ENCODE results near the gene DYNC1LI1. TPM values are rescaled to one million over a fixed set of nuclear protein-coding genes. Genes with fewer than 3 reads are reported as not detected.
"Not testable (repeated sequence)": the region's sequence is repeated elsewhere in the genome, so short reads cannot be mapped to it uniquely, and the experiment has no call there.

DYNC1LI1 gene
- total RNA-seq, 2 donors from 2014 or later, result 19.0 to 21.6 TPM

DNA sequence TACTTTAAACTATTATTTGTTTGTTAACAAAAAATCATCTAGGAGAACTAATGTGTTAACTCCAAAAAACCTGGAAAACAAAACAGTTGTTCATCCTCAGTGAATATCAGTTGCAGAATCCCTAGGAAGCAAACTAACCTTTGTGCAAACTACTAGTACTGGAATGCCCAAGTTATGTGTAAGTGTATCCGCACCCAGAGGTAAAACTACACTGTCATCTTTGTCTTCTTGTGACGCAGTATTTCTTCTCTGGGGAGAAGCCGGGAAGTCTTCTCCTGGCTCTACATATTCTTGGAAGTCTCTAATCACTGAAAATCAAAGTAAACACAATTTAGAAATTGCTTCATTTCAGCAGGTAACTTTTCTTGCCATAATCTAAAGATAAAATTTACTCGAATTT lies 29.8 kb downstream of the DYNC1LI1 start:
- intact Hi-C loops (cut with DNase I), result no loop called here
- Histone ChIP-seq H3K27ac (no peak overlapping the region), H3K9me3 (no peaks in the 10 kb centered on the region), H3K4me3 (no peak overlapping the region), H3K9ac (ENCODE audit: low read depth in 2 of 2, low read length in 2 of 2) (no peak overlapping the region), H3K27me3 (no peaks in the 10 kb centered on the region), H3K4me1 (no peaks in the 10 kb centered on the region), H3K36me3 (no peaks in the 10 kb centered on the region)
- no peak for DNase-seq
- TF ChIP-seq CTCF (IDR thresholded peaks at IDR 0.05), result no peak

GRCh38 chr3:32532434-32532833 lies 38.2 kb downstream of the DYNC1LI1 start:
- Histone ChIP-seq H3K36me3 (no peaks in the 10 kb centered on the region), H3K9ac (ENCODE audit: low read depth in 2 of 2, low read length in 2 of 2) (no peak overlapping the region), H3K27me3 (no peaks in the 10 kb centered on the region), H3K4me3 (no peak overlapping the region), H3K27ac (no peak overlapping the region), H3K4me1 (no peaks in the 10 kb centered on the region), H3K9me3 (no peaks in the 10 kb centered on the region)
- TF ChIP-seq CTCF (IDR thresholded peaks at IDR 0.05), result no peak
- intact Hi-C loops (cut with DNase I), result no loop called here
- no peak for DNase-seq

DNA sequence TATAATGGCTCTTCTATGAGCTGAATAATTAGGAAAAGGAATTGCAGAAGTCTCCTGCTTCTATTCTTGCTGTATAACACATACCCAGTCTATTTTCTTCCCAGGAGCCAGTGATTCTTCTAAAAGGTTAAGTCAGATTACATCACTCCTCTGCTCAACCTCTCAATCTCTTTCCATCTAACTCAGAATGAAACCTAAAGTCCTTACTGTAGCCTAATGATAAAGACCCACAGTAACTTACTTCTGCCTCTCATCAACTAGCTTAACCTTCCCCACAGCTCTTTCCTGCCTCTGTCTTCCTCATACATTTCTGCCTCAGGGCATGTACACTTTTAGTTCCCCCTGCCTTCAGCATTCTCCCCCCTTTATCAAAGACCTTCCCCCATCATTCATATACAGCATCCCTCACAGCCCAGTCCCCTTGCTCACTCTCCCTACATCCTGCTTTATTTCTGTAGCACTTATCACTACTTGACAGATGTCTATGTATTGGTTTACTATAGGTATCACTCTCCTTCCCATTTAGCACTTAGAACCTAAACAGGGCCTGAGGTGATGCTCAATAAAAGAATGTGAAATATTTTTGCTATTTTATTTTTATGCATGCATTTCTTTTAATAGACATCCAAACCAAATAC lies 39.5 kb downstream of the DYNC1LI1 start:
- Histone ChIP-seq H3K27ac (no peak overlapping the region), H3K4me1 (no peaks in the 10 kb centered on the region), H3K9ac (ENCODE audit: low read depth in 2 of 2, low read length in 2 of 2) (no peak overlapping the region), H3K27me3 (no peaks in the 10 kb centered on the region), H3K9me3 (no peaks in the 10 kb centered on the region), H3K4me3 (no peak overlapping the region), H3K36me3 (no peaks in the 10 kb centered on the region)
- TF ChIP-seq CTCF (IDR thresholded peaks at IDR 0.05), result no peak
- intact Hi-C loops (cut with DNase I), result no loop called here
- no peak for DNase-seq

DNA sequence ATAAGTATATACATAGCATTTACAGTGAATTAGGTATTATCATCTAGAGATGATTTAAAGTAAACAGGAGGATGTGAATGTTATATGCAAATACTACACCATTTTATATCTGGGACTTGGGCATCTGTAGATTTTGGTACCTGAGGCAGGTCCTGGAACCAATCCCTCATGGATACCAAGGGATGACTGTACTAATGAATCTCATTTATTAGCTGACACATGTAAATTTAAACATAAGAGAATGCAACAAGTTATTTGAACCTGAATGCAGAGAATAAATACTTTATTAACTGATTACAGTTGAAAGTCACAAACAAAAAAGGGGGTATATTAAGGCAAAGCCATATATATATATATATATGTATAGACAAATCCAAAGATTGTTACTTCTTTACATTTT lies 44.9 kb downstream of the DYNC1LI1 start:
- H3K9ac ChIP-seq (ENCODE audit: low read depth in 2 of 2, low read length in 2 of 2), result no peak overlapping the region
- H3K4me1 ChIP-seq, result no peaks in the 10 kb centered on the region
- no peak overlapping the region for H3K4me3 ChIP-seq
- H3K36me3 ChIP-seq, result no peaks in the 10 kb centered on the region
- TF ChIP-seq CTCF (IDR thresholded peaks at IDR 0.05), result no peak
- H3K27ac ChIP-seq, result no peak overlapping the region
- H3K9me3 ChIP-seq, result no peaks in the 10 kb centered on the region
- H3K27me3 ChIP-seq, result no peaks in the 10 kb centered on the region
- DNase-seq, result no peak
- intact Hi-C loops (cut with DNase I), result no loop called here

- Histone ChIP-seq H3K9me3 (no peaks in the 10 kb centered on the region), H3K27me3 (no peaks in the 10 kb centered on the region), H3K4me3 (no peak overlapping the region), H3K9ac (ENCODE audit: low read depth in 2 of 2, low read length in 2 of 2) (no peak overlapping the region), H3K4me1 (no peaks in the 10 kb centered on the region), H3K27ac (no peak overlapping the region), H3K36me3 (no peaks in the 10 kb centered on the region)
- DNase-seq, result no peak
- no peak for TF ChIP-seq CTCF (IDR thresholded peaks at IDR 0.05)
- intact Hi-C loops (cut with DNase I), result no loop called here
Measured at GRCh38 chr3:32522682-32523081, 48.0 kb downstream of the DYNC1LI1 start.

DNA sequence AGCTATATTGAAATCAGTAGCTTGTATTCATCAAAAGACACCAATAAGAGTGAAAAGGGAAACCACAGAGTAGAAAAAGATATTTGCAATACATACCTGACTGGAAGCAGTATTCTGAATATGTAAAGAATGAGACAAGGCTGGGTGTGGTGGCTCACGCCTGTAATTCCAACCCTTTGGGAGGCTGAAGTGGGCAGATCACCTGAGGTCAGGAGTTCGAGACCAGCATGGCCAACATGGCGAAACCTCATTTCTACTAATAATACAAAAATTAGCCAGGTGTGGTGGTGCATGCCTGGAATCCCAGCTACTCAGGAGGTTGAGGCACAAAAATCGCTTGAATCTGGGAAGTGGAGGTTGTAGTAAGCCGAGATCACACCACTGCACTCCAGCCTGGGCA lies 51.7 kb downstream of the DYNC1LI1 start:
- DNase-seq; H3K27me3 ChIP-seq; intact Hi-C loops (cut with DNase I); H3K9ac ChIP-seq (ENCODE audit: low read depth in 2 of 2, low read length in 2 of 2); H3K27ac ChIP-seq; H3K9me3 ChIP-seq; H3K4me3 ChIP-seq; H3K36me3 ChIP-seq; H3K4me1 ChIP-seq: not testable (repeated sequence)

DNA sequence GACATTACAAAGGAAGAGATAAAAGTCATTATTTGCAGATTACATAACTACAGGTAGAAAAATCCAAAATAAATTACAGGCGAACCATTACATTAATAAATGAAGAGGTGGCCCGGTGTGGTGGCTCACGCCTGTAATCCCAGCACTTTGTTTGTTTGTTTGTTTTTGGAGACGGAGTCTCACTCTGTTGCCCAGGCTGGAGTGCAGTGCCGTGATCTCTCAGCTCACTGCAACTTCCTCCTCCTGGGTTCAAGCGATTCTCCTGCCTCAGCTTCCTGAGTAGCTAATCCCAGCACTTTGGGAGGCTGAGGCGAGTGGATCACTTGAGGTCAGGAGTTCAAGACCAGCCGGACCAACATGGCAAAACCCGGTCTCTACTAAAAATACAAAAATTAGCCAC lies 53.9 kb downstream of the DYNC1LI1 start:
- DNase-seq; intact Hi-C loops (cut with DNase I); H3K9me3 ChIP-seq; H3K27me3 ChIP-seq; H3K9ac ChIP-seq (ENCODE audit: low read depth in 2 of 2, low read length in 2 of 2); H3K4me1 ChIP-seq; H3K36me3 ChIP-seq; H3K4me3 ChIP-seq: not testable (repeated sequence)
- peak overlapping the region; percentile 8 for H3K27ac ChIP-seq

Data from colonic mucosa (tissue), 4 donors.